Tibial nerve (tissue), 4 donors: ENCODE results near the gene LCE2C.

Experiments used
- CTCF ChIP-seq, 5 experiments: fragments of 200-600 bp in 3 of 5; fragments of 450-650 bp in 2 of 5; sonication (generic) in 3 of 5; IDR thresholded peaks; one replicate each; pipeline ENCODE4 v1.5.1; 2016 to 2019; ENCODE audit warnings: antibody characterized with exemption in 5 of 5, mild to moderate bottlenecking in 3 of 5, moderate library complexity in 2 of 5
- EP300 ChIP-seq, 2 donors: sonication (generic); formaldehyde crosslinking; IDR thresholded peaks; one replicate each; pipeline ENCODE4 v1.6.1; 2017; ENCODE audit warnings: antibody characterized with exemption in 2 of 2, mild to moderate bottlenecking in 1 of 2

DNA sequence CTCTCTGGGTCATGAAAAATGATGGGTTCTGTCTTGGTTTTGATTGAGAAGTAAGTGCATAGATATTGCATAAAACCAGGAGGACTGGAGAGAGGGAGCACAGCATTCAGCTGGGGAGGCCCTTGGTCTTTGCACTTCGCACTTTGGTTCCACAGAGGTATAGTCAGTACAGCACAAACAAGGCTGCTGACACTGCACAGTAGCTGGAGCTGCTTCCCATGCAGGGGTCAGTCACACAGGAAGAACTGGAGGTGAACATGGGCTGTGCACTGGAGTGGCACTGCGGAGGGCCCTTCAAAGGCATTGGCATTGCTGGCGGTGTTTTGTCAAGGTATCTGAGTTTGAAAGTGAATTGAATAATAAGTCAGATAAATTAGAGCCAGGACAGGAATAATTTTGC lies 16.4 kb upstream of the LCE2C start:
- TF ChIP-seq CTCF (IDR thresholded peaks at IDR 0.05) (no peak), EP300 (IDR thresholded peaks at IDR 0.05) (no peak)
